HG03575 (cell line): ENCODE measurements around the gene NAA11.

ENCODE experiments used
- ATAC-seq: cut with Tn5 transposase; IDR thresholded peaks from one replicate; pipeline ENCODE4 v1.9.1; 2021; ENCODE audit not compliant: unreplicated experiment, insufficient number of reproducible peaks, low FRiP score; ENCODE audit errors: extremely low read depth

NAA11 gene

DNA sequence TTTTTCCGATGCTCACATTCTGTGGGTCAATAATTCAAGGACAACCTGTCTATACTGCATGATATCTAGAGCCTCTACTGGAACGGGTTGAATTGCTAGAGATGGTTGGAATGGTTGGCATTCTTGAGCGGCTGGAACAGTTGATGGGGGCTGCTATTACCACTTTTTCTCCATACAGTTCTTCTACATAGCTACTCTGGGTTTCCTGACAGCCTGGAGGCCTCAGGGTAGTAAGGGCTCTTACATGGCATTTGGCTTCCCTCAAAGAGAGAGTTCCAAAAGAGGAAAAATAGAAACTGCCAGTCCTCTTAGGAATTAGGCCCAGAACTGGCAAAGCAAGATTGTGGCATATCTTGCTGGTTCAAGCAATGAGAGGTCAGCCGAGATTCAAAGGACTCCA is 53.1 kb downstream of the NAA11 start:
- ATAC-seq, result no peak

DNA sequence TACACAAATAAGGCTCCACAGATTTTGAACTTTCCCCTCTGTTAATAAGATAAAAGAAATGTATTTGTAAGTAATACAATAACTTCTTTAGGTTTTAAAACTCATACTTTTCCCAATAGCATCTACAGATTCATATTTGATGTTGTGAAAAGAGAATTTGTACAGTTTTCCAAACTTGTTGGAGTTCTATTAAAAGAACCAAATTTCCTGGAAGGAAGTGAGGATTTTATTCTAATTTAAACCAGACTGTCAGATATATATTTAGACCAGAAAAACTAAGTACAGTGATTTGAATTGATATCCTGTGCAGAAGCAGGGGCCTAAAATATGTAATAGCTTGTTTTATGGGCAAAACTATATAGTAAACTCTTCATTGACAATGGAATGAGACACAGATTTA is 53.7 kb downstream of the NAA11 start:
- no peak for ATAC-seq

DNA sequence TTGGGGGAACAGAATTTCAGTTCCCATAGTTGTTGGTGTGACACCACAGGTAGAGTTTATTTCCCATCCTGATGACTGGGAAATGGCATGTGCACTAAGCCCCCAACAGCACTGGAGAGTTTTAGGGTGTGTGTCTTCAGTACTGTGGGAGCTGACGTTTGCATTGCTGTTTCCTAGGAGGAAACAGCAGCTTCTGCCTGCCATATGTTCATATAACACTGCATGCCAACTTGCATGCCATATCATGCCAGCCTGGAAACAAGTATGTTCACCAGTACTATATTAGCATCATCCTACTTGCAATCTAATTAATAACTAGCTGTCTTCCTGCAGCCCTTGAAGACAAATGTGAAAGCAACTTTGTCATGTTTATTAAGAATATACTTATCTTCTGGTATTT is 58.2 kb downstream of the NAA11 start:
- no peak for ATAC-seq
